HG03565 (cell line): Measurements from ENCODE around the gene TRIM44.
"Not testable (repeated sequence)": the region's sequence is repeated elsewhere in the genome, so short reads cannot be mapped to it uniquely, and the experiment has no call there.

Experiments
- ATAC-seq: cut with Tn5 transposase; IDR thresholded peaks from one replicate; pipeline ENCODE4 v1.9.1; 2021; ENCODE audit warnings: mild to moderate bottlenecking, moderate library complexity; ENCODE audit not compliant: unreplicated experiment

Gene TRIM44

DNA sequence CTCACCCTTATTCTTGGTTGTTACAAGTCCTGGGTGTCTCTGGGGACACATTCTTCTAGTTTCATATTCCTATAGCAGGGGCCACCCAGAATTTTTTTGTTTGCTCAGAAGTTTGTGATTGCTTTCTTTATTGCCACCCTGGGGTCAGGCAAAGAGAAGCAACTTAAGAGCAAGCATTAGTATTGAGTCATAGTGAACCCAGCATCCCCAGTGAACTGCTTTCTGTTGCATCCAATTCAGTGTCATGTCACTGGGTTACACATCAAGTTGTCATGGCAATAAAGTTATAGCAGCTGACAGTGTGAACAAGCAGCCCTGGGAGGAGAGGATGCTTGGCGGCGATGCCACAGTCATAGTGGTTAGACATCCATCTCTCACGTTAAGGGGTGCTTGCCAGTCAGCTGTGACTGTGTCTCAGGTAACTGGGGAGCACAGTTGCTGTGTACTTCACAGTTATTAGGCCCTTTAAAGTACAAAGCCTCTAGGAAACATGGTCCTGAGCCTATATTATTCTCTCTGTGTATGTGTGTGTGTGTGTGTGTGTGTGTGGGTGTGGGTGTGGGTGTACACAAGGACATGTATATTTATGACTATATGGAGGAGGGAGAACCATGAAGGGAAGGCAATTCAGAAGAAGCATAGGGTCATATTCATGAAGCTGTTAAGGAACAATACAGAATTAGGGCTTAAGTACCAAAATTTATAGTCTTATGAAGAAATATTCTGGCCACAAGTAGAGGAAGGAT lies 52.5 kb downstream of the TRIM44 start:
- peak; percentile 91 for ATAC-seq

GRCh38 chr11:35715677-35716076 lies 53.1 kb downstream of the TRIM44 start:
- ATAC-seq = not testable (repeated sequence)

GRCh38 chr11:35717043-35717442 lies 54.5 kb downstream of the TRIM44 start:
- ATAC-seq = no peak

- ATAC-seq = no peak
These were observed 54.9 kb downstream of the TRIM44 start for GRCh38 chr11:35717520-35717919.

DNA sequence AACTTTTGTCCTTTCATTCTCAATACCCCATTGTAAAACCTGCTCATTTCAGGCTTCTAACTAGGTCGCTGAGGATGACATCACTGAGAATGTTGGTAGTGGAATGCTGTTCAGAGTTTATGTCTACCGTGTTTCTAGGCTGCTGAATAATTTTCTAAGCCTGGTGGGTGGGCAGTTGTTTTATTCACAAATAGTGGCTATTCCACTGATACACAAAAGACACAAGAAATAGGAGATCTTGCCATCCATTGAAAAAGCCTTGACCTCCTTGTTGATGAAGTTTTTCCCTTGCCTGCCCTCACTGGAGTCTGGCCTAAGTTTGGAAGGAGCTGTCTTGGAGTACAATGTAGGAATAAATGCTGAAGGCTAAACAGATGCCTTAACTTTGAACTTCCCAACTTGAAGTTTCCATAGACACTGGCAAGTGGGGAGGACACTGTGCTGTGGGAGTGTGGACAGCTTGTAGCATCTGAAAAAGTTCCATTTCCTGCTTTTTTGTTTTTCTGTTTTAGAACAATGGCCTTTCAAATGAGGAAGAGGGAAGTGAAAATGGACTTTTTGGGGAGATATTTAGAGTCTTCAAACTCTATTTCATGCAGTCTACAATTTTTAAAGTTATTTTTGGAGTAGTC lies 59.2 kb downstream of the TRIM44 start:
- peak; percentile 54 for ATAC-seq

- ATAC-seq = no peak
These were observed 60.1 kb downstream of the TRIM44 start for GRCh38 chr11:35722641-35723040.

GRCh38 chr11:35723493-35723892 lies 60.9 kb downstream of the TRIM44 start:
- no peak for ATAC-seq

GRCh38 chr11:35723913-35724312 lies 61.3 kb downstream of the TRIM44 start:
- ATAC-seq = no peak

- ATAC-seq = no peak
These were observed 63.3 kb downstream of the TRIM44 start for GRCh38 chr11:35725885-35726284.

- no peak for ATAC-seq
These were observed 64.6 kb downstream of the TRIM44 start for GRCh38 chr11:35727140-35727539.

DNA sequence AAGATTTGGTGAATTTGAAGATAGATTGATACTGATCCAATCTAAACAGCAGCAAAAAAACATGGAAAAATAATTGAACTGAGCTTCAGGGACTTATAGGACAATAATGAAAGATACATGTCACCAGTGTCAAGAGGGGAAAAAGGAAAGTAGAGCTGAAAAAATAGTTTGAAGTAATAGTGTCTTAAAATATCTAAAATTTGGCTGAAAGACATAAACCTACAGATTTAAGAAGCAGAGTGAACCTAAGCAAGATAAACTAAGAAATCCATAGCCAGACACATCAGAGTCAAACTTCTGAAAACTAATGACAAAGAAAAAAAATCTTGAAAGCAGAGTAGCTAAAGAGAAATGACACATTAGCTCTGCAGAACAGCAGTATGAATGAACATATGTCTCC lies 67.7 kb downstream of the TRIM44 start:
- ATAC-seq = no peak

DNA sequence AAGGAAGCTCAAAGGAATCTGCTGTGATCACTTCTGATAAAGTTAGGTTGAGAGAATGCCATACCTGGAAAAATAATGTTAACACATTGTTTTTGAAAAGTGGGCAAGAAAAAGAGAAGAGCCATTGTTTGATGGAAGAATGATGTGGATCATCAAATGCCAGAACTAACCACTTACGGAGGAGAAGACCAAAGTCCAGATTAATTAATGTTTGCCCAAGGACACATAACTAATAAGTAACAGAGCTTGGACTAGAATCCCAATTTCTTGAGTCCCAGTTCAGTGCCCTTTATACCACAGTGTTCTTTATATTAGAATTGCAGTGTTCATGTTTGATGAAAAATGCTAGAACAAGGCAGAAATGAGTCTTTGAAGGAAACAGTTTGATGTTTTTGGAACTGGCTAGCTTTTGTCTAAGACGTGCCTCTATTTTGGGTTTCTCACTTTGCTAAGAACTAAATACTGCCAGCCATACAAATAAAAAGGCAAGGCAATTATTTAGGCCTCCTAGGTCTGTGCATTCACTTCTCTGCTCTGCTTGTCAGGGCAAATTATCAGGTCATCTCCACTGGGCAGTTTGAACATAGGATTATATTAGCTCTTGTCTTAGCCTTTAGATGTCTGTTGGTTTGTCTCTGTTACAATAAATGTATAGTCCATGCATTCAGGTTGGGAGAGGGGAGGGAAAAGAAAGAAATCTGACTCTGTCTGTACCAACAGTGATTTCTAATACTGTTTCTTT lies 72.3 kb downstream of the TRIM44 start:
- no peak for ATAC-seq

DNA sequence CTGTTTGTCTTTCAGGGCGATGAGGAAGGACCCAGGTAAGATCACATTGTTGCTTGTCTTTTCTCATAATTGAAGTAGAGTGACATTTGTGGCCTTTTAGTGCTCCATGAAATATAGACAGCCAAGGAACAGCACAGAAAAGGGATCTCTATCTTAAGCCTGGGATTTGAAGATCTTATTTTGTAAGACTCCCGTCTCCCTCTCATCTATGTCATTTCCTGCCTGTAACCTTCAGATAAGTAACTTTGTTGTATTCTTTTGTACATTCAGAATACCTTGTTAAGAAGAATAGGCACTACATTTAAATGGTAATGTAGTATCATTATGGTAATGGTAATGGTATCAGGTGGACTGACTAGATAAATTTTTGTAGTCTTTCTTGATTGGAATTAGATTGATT lies 72.8 kb downstream of the TRIM44 start:
- no peak for ATAC-seq

GRCh38 chr11:35735903-35736302 lies 73.3 kb downstream of the TRIM44 start:
- no peak for ATAC-seq

DNA sequence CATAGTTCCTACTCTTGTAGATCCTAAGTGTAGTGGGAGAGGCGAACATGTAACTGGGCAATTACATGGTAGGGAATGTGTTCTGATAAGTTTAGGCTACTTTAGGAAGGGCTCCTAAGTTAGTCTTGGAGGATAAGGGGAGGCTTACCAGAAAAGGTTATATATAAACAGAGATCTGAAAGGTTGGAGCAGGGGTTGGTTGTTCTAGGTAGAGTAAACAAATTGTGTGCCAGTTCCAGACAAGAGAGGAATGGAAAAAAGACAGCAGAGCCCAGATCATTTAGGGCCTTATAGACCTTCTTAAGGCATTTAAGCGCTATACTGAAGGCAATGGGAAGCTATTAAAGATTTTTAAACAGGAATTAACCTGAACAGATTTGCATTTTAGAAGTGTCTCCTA lies 74.4 kb downstream of the TRIM44 start:
- ATAC-seq = no peak

DNA sequence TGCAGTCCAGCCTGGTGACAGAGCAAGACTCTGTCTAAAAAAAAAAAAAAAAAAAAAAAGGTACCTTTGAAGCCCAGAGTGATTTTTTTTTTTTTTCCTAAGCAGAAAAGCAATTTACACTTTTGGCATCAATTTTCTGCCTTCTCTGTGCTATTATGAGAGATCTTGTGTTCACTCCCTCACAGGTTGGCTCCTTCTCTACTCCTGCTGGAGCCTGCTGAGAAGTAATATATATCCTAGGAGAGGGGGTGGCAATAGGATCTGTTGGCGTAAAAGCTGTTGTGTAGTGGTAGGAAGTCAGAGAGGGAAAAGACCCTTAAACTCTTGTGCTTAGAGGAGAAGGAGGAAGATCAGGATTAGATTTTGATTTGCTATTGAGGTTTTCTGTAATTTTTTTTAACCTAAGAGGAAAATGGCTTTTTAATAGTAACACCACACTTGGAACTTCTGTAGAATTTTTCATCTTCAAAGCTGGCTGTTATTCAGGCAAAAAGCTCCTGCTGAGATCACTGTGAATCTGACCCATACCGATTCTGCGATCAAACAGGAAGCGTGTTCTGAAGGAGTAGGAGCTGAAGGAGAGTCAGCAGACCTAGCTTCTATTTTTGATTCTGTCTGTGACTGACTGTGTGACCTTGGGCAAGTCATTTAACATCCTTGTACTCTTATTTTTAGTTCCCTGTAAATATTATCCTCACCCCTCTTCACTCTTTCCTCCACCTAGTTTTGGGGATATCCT lies 77.7 kb downstream of the TRIM44 start:
- no peak for ATAC-seq

DNA sequence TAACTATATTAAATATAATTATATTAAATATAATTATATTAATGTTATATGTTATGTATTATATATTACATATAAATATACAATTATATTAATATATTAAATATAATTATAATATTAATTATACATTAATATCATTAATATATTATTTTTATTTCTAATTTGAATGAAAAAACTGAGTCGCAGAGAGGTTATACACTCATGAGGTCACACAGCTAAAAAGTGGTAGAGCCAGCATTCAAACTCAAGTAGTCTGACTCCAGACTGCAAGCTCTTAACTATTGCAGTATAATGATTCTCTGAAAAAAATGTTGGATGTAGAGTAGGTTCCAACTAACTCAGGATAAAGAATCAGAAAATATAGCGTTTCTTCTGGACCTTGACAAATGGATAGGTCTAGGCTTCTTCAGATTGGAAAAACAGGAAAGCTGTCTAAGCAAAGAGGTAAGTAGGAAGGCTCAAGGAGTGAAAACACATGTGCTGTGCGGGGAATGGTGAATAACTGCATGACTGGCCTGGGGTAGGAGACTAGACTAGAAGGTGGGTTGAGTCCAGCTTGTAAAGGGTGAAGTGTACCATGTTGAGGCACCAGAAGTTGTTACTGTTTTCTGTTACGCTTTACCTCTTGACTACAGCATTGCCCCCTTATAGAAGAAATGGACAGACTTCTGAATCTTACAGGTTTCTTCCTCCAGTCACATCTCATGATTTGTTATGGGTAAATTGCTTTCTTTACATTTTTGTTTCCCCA lies 80.3 kb downstream of the TRIM44 start:
- ATAC-seq = no peak

DNA sequence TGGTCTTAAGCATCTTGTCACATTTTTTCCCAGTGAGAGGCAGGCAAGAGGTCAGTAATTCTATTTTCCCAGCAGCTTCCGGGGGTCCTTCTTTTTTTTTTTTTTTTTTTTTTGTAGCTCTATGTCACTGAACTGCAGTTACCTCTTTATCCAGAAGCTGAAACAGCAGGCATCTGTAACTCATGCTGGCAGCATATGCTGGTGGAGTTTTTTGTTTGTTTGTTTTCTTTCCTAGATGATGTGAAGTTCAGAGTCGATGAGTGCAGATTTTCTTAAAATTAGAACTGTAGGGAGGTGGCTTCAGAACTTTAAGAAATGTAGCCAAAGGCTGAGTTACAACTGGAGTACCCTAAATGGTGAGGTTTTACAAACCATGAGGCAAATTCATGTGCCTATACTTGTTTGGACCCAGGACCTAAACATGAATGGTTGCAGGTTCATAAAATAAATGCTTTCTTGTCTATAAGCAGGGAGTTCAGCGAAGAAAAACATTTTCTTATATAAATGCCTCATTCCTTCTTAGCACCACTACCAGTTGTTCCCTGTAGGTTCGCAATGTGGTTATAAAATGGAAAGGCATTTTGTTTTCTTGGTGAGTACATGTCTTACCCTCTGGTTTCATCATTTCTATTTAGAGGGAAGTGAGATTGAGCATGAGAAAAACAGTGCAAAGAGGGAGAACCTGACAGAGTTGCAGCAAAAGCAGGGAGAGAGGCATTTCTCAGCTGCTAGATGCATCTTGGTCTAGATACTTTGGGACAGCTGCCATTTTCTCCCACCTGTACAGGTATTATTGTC lies 84.0 kb downstream of the TRIM44 start:
- ATAC-seq = no peak

GRCh38 chr11:35747668-35748067 lies 85.1 kb downstream of the TRIM44 start:
- ATAC-seq = no peak

- no peak for ATAC-seq
These were observed 86.1 kb downstream of the TRIM44 start for GRCh38 chr11:35748644-35749043.
